ENCODE data around the gene TRPM3. TPM values are rescaled to one million over a fixed set of nuclear protein-coding genes. Genes with fewer than 3 reads are reported as not detected.

TRPM3 gene
- total and polyA plus RNA-seq, 2 of the 8 experiments (the other 6 are each of a cell fraction or from before 2014, with no cell fraction given) = 2.4 to 10.9 TPM

- WGBS, 2 experiments (ENCODE audit: extremely low coverage in 1 of 2, insufficient coverage in 1 of 2, insufficient read length in 1 of 2, insufficient replicate concordance in 2 of 2, low coverage in 1 of 2, low lambda C conversion rate in 2 of 2, missing lambda C conversion rate in 1 of 2) = 87% methylated on average over 3 of the region's 3 CpGs; no CpG with 5 or more reads in 1 of the 2 experiments
- Histone ChIP-seq H3K4ac (replicated peaks; ENCODE audit: insufficient read length, low read depth, low read length) (no peak overlapping the region), H3K4me1 (replicated peaks in 1 of 4; ENCODE audit: control insufficient read depth in 3 of 4, insufficient read depth in 4 of 4, low read length in 3 of 4) (no peaks in the 10 kb centered on the region), H3K9me3 (ENCODE audit: insufficient read depth in 2 of 2, low read depth in 1 of 2, low read length in 1 of 2) (no peaks in the 10 kb centered on the region), H3K14ac (ENCODE audit: insufficient read length) (no peak overlapping the region), H3K56ac (replicated peaks; ENCODE audit: insufficient read length, low read depth, low read length) (no peak overlapping the region), H2AFZ (ENCODE audit: low read length) (no peak overlapping the region), H3K23me2 (ENCODE audit: low read depth, low read length) (no peaks in the 10 kb centered on the region), H4K8ac (ENCODE audit: extremely low read depth, insufficient read depth, low read length) (no peak overlapping the region), H2BK12ac (ENCODE audit: low read depth, low read length) (no peak overlapping the region), H3K4me2 (ENCODE audit: insufficient read depth in 1 of 2, low read depth in 2 of 2, low read length in 2 of 2) (no peak overlapping the region), H2BK20ac (ENCODE audit: low read length) (no peak overlapping the region), H2BK120ac (replicated peaks; ENCODE audit: low read depth, low read length) (no peak overlapping the region), H3K18ac (ENCODE audit: extremely low read depth, low read length) (no peak overlapping the region), H3K27me3 (replicated peaks in 1 of 4; ENCODE audit: control insufficient read depth in 3 of 4, extremely low read depth in 1 of 4, insufficient read depth in 3 of 4, low read length in 3 of 4) (no peaks in the 10 kb centered on the region), H4K91ac (replicated peaks; ENCODE audit: insufficient read length, low read length) (no peak overlapping the region), H3K79me2 (ENCODE audit: control insufficient read depth in 1 of 2, insufficient read depth in 2 of 2, low read length in 2 of 2) (no peaks in the 10 kb centered on the region), H3K4me3 (ENCODE audit: extremely low read depth in 1 of 4, insufficient read depth in 2 of 4, low read depth in 3 of 4, low read length in 4 of 4) (no peak overlapping the region), H4K5ac (ENCODE audit: insufficient read length, low read depth, low read length) (no peak overlapping the region), H4K20me1 (replicated peaks in 1 of 2; ENCODE audit: control insufficient read depth in 1 of 2, insufficient read depth in 2 of 2, low read length in 2 of 2) (no peaks in the 10 kb centered on the region), H2AK5ac (ENCODE audit: low read depth, low read length) (no peak overlapping the region), H2BK5ac (ENCODE audit: low read depth, low read length) (no peak overlapping the region), H3K23ac (ENCODE audit: insufficient read length) (no peak overlapping the region), H2BK15ac (ENCODE audit: low read length) (no peak overlapping the region), H3K9ac (replicated peaks in 1 of 4; ENCODE audit: extremely low read depth in 1 of 4, low read depth in 3 of 4, low read length in 3 of 4) (no peak overlapping the region), H3K27ac (ENCODE audit: low read depth, low read length) (no peak overlapping the region), H3K79me1 (ENCODE audit: low read depth, low read length) (no peaks in the 10 kb centered on the region), H3K36me3 (ENCODE audit: control insufficient read depth in 2 of 4, insufficient read depth in 4 of 4, low read length in 3 of 4) (no peaks in the 10 kb centered on the region)
- DNase-seq (ENCODE audit: low read depth in 1 of 2, low spot score in 2 of 2) = no peak
- ChIA-PET CTCF (ENCODE audit: partially characterized antibody) (interaction anchor here (0.9 to 1.1 kb wide), 2 partner anchors 13 to 287 kb away, joined by 3 to 4 read pairs; no protein-coding TSS in a partner anchor), POLR2A (ENCODE audit: partially characterized antibody) (no interaction called here)
- no peak for TF ChIP-seq CTCF (IDR thresholded peaks at IDR 0.05; ENCODE audit: control extremely low read depth in 1 of 3, insufficient read depth in 1 of 3, low read depth in 1 of 3, low read length in 3 of 3)
- no peak for FAIRE-seq
Observed at GRCh38 chr9:70668751-70669150, 452.7 kb downstream of the TRPM3 start.

All from H1 (cell line).